Muscle of leg (tissue), 11 donors: Measurements from ENCODE around the gene CCR2. TPM values are rescaled to one million over a fixed set of nuclear protein-coding genes. Genes with fewer than 3 reads are reported as not detected.
"Not testable (repeated sequence)": the region's sequence is repeated elsewhere in the genome, so short reads cannot be mapped to it uniquely, and the experiment has no call there.

ENCODE experiments used
- DNase-seq: peaks from one replicate; pipeline ENCODE4 v3.0.0; 2013
- H3K27ac ChIP-seq: one replicate; pipeline ENCODE4 v1.5.1; 2013; ENCODE audit warnings: mild to moderate bottlenecking, low read length, control low read depth
- H3K27me3 ChIP-seq: one replicate; pipeline ENCODE4 v1.6.1; 2013; ENCODE audit warnings: low read length; ENCODE audit not compliant: control insufficient read depth, insufficient read depth
- H3K36me3 ChIP-seq: one replicate; pipeline ENCODE4 v1.6.1; 2013; ENCODE audit warnings: low read length; ENCODE audit not compliant: control insufficient read depth, insufficient read depth
- H3K4me1 ChIP-seq: one replicate; pipeline ENCODE4 v1.6.1; 2013; ENCODE audit warnings: low read length; ENCODE audit not compliant: control insufficient read depth, insufficient read depth
- H3K4me3 ChIP-seq: one replicate; pipeline ENCODE4 v1.5.1; 2013; ENCODE audit warnings: low read length, control low read depth
- H3K9me3 ChIP-seq: replicated peaks from 2 replicates; pipeline ENCODE4 v1.6.1; 2013; ENCODE audit warnings: low read depth, low read length; ENCODE audit not compliant: control insufficient read depth
- WGBS: methylation state at CpG from one replicate; pipeline ENCODE4 v1.1.5; 2013; ENCODE audit warnings: missing lambda C conversion rate; ENCODE audit not compliant: insufficient coverage; 5-methylcytosine and 5-hydroxymethylcytosine counted together
- polyA plus RNA-seq, 8 donors: library from polyadenylated mRNA; unstranded; fragments of 120-200 nt; gene quantifications; one replicate each; pipeline versions ENCODE4 v1.2.1 to v1.2.3, GENCODE V29; 2013; ENCODE audit warnings: inconsistent platforms in 1 of 8, low replicate concordance in 1 of 8; ENCODE audit not compliant: insufficient read length in 8 of 8, insufficient read depth in 1 of 8
- total RNA-seq: library from RNA; stranded (reverse); fragments of 120-200 nt; gene quantifications from one replicate; pipeline ENCODE4 v1.2.4, GENCODE V29; 2013

CCR2 gene
- total and polyA plus RNA-seq, 9 donors, result 0.35 to 1.7 (median 0.76) TPM

DNA sequence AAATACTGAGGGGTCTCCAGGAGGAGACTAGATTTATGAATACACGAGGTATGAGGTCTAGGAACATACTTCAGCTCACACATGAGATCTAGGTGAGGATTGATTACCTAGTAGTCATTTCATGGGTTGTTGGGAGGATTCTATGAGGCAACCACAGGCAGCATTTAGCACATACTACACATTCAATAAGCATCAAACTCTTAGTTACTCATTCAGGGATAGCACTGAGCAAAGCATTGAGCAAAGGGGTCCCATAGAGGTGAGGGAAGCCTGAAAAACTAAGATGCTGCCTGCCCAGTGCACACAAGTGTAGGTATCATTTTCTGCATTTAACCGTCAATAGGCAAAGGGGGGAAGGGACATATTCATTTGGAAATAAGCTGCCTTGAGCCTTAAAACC lies 21.3 kb downstream of the CCR2 start:
- Histone ChIP-seq H3K36me3 (no peaks in the 10 kb centered on the region), H3K4me3 (no peak overlapping the region), H3K9me3 (no peaks in the 10 kb centered on the region), H3K27me3 (peaks cover 16% of the 10 kb centered on the region), H3K4me1 (no peaks in the 10 kb centered on the region), H3K27ac (no peak overlapping the region)
- no peak for DNase-seq
- WGBS, result no CpG with 5 or more reads among the region's 2 CpGs

DNA sequence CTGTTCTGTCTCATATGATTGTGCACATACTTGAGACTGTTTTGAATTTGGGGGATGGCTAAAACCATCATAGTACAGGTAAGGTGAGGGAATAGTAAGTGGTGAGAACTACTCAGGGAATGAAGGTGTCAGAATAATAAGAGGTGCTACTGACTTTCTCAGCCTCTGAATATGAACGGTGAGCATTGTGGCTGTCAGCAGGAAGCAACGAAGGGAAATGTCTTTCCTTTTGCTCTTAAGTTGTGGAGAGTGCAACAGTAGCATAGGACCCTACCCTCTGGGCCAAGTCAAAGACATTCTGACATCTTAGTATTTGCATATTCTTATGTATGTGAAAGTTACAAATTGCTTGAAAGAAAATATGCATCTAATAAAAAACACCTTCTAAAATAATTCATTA lies 21.9 kb downstream of the CCR2 start:
- Histone ChIP-seq H3K4me1 (peaks cover 5% of the 10 kb centered on the region), H3K27ac (no peak overlapping the region), H3K27me3 (peaks cover 16% of the 10 kb centered on the region), H3K36me3 (no peaks in the 10 kb centered on the region), H3K9me3 (no peaks in the 10 kb centered on the region), H3K4me3 (no peak overlapping the region)
- no peak for DNase-seq
- 25% methylated on average over 1 of the region's 2 CpGs for WGBS

DNA sequence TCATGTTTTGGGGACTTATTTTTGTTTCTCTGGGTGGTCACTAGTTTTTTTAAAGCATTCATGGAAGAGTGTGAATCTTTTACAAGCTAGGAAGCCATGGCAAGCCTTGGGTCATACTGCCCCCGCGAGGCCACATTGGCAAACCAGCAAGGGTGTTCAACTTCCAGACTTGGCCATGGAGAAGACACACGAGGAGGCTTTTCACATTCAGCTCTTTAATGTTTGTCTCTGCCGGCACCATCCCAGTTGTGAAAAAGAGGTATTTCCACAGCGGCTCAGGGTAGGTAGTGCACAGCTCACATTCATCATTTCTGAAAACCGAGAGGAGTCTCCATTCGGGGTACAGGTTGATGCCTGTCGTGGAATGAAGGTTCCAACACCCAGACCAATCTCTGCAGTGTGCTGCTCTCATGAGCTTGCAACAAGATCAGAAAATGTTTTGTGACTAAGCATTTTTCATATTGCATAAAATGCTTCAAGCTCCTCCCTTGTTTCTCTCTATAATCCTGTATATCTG lies 24.6 kb downstream of the CCR2 start:
- peaks cover 5% of the 10 kb centered on the region for H3K4me1 ChIP-seq
- peak; percentile 50 for DNase-seq
- H3K9me3 ChIP-seq, result no peaks in the 10 kb centered on the region
- H3K27ac ChIP-seq, result no peak overlapping the region
- no peaks in the 10 kb centered on the region for H3K36me3 ChIP-seq
- peaks cover 16% of the 10 kb centered on the region for H3K27me3 ChIP-seq
- no peak overlapping the region for H3K4me3 ChIP-seq
- WGBS, result 39% methylated on average over 7 of the region's 8 CpGs

DNA sequence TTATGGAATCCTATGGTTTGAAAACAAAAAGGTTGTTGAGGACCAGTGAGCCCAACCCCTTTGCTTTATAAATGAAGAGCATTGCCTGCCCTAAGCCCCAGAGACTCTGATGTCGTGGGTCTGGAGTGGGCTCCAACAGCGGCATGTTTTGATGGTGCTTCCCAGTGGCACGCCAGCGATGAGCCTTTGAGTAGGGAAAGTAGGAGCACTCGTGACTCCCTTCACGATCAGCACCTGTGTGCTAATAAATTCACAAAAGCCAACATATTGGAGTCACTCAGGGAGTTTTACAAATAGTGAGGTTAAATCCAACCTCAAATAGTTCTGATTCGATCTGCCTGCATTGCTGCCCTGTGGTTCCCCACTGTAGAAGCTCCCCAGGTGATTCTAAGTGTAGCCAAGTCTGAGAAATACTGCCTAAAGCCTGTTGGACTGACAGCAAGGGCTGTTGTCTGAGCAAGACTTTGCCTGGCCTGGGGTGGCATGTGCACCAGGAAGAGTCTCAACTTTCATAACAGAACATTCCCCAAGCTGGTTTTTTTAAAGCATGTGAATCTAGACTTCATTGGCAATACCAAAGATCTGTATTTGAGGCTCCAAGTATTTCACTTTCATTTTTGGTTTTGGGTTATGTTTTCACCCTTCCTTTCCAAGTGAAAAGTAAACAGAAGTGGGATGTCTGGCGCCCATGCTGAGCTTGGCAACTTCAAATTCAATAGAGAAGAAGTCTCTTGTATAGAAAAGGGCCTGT lies 26.7 kb downstream of the CCR2 start:
- no peak overlapping the region for H3K4me3 ChIP-seq
- peak; percentile 44 for DNase-seq

DNA sequence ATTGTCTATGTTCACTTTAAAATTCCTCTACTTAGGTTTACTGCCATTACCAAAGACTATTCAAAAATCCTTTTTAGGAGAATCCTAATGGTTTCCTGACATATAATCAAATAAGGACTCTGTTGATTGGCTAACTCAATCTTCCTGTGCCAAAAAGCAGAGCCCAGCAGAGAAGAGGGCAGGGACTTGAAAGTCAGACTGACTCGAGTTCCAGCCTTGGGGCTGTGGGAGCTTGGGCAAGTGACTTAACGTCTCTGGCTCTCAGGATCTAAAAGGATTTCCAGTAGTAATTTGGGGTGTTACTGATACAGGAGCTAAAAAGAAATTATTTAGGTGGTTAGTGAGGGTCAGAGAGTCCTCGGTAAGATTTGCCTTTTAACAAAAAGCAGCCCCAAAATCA lies 27.7 kb downstream of the CCR2 start:
- H3K4me1 ChIP-seq, result peaks cover 5% of the 10 kb centered on the region
- no peak for DNase-seq
- peaks cover 5% of the 10 kb centered on the region for H3K27me3 ChIP-seq
- no peaks in the 10 kb centered on the region for H3K36me3 ChIP-seq
- H3K27ac ChIP-seq, result no peak overlapping the region
- H3K9me3 ChIP-seq, result no peaks in the 10 kb centered on the region
- no peak overlapping the region for H3K4me3 ChIP-seq
- WGBS, result no CpG with 5 or more reads among the region's 3 CpGs

More for the DNA sequence above, 26.7 kb downstream of the CCR2 start:
- Histone ChIP-seq H3K4me1 (peaks cover 5% of the 10 kb centered on the region), H3K9me3 (no peaks in the 10 kb centered on the region), H3K36me3 (no peaks in the 10 kb centered on the region), H3K27ac (no peak overlapping the region), H3K27me3 (peaks cover 6% of the 10 kb centered on the region)
- WGBS, result 50% methylated on average over 1 of the region's 8 CpGs

DNA sequence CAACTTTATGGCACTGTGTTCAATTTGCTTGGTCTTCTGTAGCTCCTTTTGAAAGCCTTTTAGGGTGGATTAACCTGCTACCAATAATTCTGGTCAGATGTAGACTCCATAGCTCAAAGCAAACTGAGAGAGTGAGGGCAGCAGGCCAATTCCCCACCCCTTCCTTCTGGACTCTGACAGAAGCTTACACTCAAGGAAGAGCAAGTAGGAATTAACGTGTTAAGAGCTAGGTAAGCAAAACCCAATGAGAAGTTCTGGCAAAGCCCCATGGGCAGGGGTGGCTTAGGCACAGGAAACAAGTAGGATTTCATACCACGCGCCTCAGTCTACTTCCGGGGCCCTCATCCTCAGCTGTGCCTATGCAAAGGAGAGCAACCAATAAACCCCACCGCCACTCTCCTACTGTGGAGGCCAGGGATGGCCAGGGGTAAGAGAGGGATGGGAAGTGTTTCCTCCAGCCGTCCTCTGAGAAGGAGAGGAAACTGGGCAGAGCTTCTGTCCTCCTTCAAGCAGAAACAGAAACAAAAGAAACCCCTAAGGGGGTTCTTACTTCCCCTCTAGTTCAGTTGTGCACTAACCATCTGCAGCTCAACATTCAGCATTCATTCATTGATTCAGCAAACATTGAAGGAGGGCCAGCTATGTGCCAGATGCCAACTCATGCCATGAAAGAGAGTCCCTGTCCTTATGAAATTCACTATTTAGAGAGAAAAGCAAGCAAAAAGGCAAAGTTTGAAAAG lies 29.5 kb downstream of the CCR2 start:
- WGBS, result 40% methylated on average over 2 of the region's 6 CpGs
- no peak overlapping the region for H3K4me3 ChIP-seq
- peaks cover 5% of the 10 kb centered on the region for H3K4me1 ChIP-seq
- H3K9me3 ChIP-seq, result no peaks in the 10 kb centered on the region
- H3K27ac ChIP-seq, result no peak overlapping the region
- no peaks in the 10 kb centered on the region for H3K36me3 ChIP-seq
- peaks cover 2% of the 10 kb centered on the region for H3K27me3 ChIP-seq
- DNase-seq, result no peak

DNA sequence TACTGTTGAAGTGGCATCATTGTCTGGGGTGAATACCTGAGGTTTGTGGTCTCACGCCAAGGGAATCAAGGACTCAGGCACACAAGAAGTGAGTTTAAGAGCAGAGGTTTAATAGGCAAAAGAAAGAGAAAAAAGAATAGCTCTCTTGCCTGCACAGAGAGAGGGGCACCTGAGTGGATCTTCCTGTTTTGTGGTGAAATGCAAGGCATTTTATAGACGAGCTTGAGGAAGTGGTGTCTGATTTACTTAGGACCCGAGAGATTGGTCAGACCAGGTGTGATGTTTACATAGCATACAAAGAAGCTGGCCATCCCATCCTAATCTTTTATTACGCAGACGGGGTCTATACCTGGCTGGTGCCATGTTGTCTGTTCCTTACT lies 30.0 kb downstream of the CCR2 start:
- Histone ChIP-seq H3K9me3 (no peaks in the 10 kb centered on the region), H3K36me3 (no peaks in the 10 kb centered on the region), H3K4me1 (peaks cover 5% of the 10 kb centered on the region), H3K27me3 (peaks cover 2% of the 10 kb centered on the region), H3K4me3 (no peak overlapping the region), H3K27ac (no peak overlapping the region)
- 79% methylated on average over 1 of the region's 5 CpGs for WGBS
- DNase-seq, result no peak

DNA sequence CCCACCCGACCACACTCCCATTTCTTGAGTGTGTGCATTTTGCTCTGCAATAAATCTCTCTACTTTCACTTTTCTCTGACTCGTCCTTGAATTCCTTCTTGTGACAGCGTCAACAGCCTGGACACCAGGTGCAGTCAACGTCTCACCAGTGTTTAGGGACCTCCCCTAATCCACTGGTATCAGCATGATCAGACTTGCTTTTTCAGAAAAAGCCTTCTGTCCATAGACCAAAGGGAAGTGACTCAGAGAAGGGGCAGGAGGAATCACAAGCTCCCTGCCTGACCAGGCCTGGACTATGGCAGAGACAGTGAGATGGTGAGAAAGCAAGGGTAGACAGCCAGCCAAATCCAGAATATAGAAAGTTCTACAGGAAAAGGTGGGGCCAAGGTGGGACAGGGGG lies 32.3 kb downstream of the CCR2 start:
- DNase-seq, result no peak
- H3K36me3 ChIP-seq, result no peaks in the 10 kb centered on the region
- WGBS, result 41% methylated on average over 4 of the region's 4 CpGs
- no peak overlapping the region for H3K4me3 ChIP-seq
- no peaks in the 10 kb centered on the region for H3K4me1 ChIP-seq
- H3K27ac ChIP-seq, result no peak overlapping the region
- peaks cover 2% of the 10 kb centered on the region for H3K27me3 ChIP-seq
- no peaks in the 10 kb centered on the region for H3K9me3 ChIP-seq

DNA sequence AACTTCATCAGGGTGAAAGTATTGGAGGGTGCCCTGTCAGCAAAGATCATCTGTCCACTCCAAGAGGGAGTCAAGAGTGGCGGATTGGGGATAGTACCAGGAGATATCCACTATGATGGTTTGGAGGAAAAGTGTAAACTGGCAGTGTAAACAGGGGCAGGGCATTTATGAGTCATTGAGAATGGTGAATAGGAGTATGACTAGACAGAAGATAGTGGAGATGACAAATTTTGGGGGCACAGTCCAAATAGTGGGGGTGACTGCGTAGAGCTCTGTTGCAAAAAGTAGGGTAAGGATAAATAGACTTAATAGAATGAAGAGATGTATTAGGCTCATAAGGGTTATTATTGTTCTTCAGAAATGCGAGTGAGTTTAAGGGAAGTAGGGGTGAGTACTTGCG lies 34.9 kb downstream of the CCR2 start:
- not testable (repeated sequence) for H3K27me3 ChIP-seq, H3K4me1 ChIP-seq, H3K27ac ChIP-seq, H3K4me3 ChIP-seq, H3K36me3 ChIP-seq, H3K9me3 ChIP-seq, DNase-seq
- WGBS, result 88% methylated on average over 4 of the region's 4 CpGs

DNA sequence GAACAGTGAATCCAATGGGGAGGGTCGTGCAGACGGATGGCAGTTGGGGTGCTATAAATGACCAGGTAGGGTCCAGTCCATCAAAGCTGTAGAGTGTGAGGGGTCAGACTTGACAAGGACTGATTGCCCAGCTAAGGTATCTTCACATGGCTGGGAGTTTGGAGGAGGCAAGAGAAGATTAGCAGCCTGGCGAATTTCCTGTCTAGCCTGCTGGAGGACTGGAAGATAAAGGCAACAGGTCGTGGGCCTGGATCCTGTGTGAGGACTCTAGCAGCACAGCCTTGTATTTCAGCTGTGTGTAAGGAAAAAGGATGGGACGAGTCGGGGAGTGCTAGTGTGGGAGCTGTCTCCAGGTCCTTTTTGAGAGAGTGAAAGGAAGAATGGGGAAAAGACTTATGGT lies 35.4 kb downstream of the CCR2 start:
- Histone ChIP-seq H3K4me3 (no peak overlapping the region), H3K27me3 (peaks cover 2% of the 10 kb centered on the region), H3K4me1 (no peaks in the 10 kb centered on the region), H3K27ac (no peak overlapping the region), H3K9me3 (no peaks in the 10 kb centered on the region), H3K36me3 (no peaks in the 10 kb centered on the region)
- no peak for DNase-seq
- 70% methylated on average over 6 of the region's 6 CpGs for WGBS
